GM12872 (cell line): Measurements from ENCODE around the gene CDC42EP3.

ENCODE experiments used
- CTCF ChIP-seq: IDR thresholded peaks from 3 replicates; pipeline ENCODE4 v1.5.1; 2011; ENCODE audit warnings: low read depth, mild to moderate bottlenecking, low read length, moderate library complexity; ENCODE audit not compliant: insufficient read depth

CDC42EP3 gene

GRCh38 chr2:37671816-37672103, 318 bp upstream of the CDC42EP3 start:
- no peak for TF ChIP-seq CTCF

GRCh38 chr2:37670378-37671008, 949 bp downstream of the CDC42EP3 start:
- TF ChIP-seq CTCF, result no peak

GRCh38 chr2:37669446-37669845, 2.0 kb downstream of the CDC42EP3 start:
- TF ChIP-seq CTCF, result no peak

- no peak for TF ChIP-seq CTCF
Observed at GRCh38 chr2:37667704-37668103, 3.7 kb downstream of the CDC42EP3 start.

- no peak for TF ChIP-seq CTCF
Observed at GRCh38 chr2:37666772-37667171, 4.7 kb downstream of the CDC42EP3 start.

GRCh38 chr2:37665604-37666362, 5.7 kb downstream of the CDC42EP3 start:
- TF ChIP-seq CTCF, result no peak

- TF ChIP-seq CTCF, result no peak
Observed at GRCh38 chr2:37665043-37665442, 6.4 kb downstream of the CDC42EP3 start.
